A673 (cell line): ENCODE measurements around the gene JAG1.

Experiments used
- EZH2 ChIP-seq: fragments of 200-600 bp; sonication (generic); IDR thresholded peaks from 2 replicates; pipeline ENCODE4 v1.6.1; 2017; ENCODE audit warnings: borderline replicate concordance, low read depth, mild to moderate bottlenecking, mixed read lengths, antibody characterized with exemption, low read length; ENCODE audit not compliant: poor library complexity, severe bottlenecking
- TF ChIP-seq, protein P1 (sequence below): fragments of 300-800, 200-600 bp; sonication (generic); conservative IDR thresholded peaks from 2 replicates; pipeline ENCODE4 v1.5.1; 2017; ENCODE audit warnings: low read depth, mild to moderate bottlenecking, antibody characterized with exemption, low read length, moderate library complexity, mixed read lengths

DNA sequence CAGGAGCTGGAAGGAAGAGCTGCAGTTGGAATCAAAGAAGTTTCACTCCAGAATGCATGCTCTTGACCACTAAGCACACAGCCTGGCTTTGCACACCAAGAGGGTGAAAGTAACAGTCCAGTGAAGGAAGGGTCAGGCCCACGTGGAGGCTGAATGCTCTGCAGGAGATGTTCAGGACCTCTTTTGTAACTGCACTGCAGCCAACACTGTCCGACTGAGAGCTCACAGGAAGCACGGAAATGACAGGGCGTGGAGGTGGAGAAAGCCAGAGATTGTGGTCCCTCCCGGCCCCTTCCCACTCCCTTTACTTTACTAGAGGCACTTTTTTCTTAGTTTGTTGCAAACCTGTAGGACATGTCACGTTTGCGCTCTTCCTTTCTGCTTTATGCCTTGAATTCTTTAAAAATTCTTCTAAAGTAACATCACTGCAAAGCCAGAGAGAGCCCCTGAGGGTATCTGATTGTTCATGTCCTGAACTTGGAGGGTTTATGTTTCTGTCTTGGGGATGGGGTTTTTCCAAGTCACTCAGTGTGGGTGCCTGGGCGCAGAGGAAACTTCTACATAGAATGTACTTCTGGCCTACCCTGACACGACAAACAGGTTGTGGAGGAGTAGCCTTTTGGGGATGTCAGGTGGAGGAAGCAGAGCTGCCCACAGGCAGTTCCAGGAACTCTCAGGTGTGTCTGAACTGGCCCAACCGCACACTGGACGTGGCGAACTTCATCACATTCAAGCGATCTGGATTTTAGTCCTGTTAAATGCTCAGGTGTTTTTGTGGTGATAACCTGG lies 40.9 kb downstream of the JAG1 start:
- TF ChIP-seq, protein P1, sequence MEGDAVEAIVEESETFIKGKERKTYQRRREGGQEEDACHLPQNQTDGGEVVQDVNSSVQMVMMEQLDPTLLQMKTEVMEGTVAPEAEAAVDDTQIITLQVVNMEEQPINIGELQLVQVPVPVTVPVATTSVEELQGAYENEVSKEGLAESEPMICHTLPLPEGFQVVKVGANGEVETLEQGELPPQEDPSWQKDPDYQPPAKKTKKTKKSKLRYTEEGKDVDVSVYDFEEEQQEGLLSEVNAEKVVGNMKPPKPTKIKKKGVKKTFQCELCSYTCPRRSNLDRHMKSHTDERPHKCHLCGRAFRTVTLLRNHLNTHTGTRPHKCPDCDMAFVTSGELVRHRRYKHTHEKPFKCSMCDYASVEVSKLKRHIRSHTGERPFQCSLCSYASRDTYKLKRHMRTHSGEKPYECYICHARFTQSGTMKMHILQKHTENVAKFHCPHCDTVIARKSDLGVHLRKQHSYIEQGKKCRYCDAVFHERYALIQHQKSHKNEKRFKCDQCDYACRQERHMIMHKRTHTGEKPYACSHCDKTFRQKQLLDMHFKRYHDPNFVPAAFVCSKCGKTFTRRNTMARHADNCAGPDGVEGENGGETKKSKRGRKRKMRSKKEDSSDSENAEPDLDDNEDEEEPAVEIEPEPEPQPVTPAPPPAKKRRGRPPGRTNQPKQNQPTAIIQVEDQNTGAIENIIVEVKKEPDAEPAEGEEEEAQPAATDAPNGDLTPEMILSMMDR = no peak
- no peak for TF ChIP-seq EZH2
